IMR-90 (cell line): ENCODE data around the gene ETV7.

Experiments used
- CEBPB ChIP-seq: IDR thresholded peaks from 2 replicates; pipeline ENCODE4 v1.6.1; 2012; ENCODE audit warnings: low read depth, low read length, improper control_type of control experiment
- CTCF ChIP-seq: conservative IDR thresholded peaks from 2 replicates; pipeline ENCODE4 v1.5.1; 2012; ENCODE audit warnings: mild to moderate bottlenecking, low read depth, low read length, improper control_type of control experiment
- FOS ChIP-seq: fragments of 150-350 bp; IDR thresholded peaks from 2 replicates; pipeline ENCODE4 v1.6.1; 2016; ENCODE audit warnings: low read depth, low read length
- MAFK ChIP-seq: IDR thresholded peaks from 2 replicates; pipeline ENCODE4 v1.6.1; 2012; ENCODE audit warnings: low read depth, low read length, improper control_type of control experiment
- MAZ ChIP-seq: IDR thresholded peaks from 2 replicates; pipeline ENCODE4 v1.6.1; 2012; ENCODE audit warnings: low read depth, mild to moderate bottlenecking, low read length, improper control_type of control experiment, moderate library complexity, borderline replicate concordance
- MXI1 ChIP-seq: IDR thresholded peaks from 2 replicates; pipeline ENCODE4 v1.6.1; 2012; ENCODE audit warnings: low read depth, mild to moderate bottlenecking, low read length, moderate library complexity, borderline replicate concordance
- NFE2L2 ChIP-seq: fragments of 150-350 bp; IDR thresholded peaks from 2 replicates; pipeline ENCODE4 v1.6.1; 2016; ENCODE audit warnings: low read depth, mild to moderate bottlenecking, low read length
- POLR2A ChIP-seq: IDR thresholded peaks from 2 replicates; pipeline ENCODE4 v1.6.1; 2012; ENCODE audit warnings: mild to moderate bottlenecking, low read depth, low read length
- RAD21 ChIP-seq: IDR thresholded peaks from 2 replicates; pipeline ENCODE4 v1.6.1; 2012; ENCODE audit warnings: low read length, improper control_type of control experiment
- RCOR1 ChIP-seq: IDR thresholded peaks from 2 replicates; pipeline ENCODE4 v1.6.1; 2012; ENCODE audit warnings: mild to moderate bottlenecking, low read length, improper control_type of control experiment; ENCODE audit not compliant: insufficient replicate concordance
- RFX5 ChIP-seq: IDR thresholded peaks from 2 replicates; pipeline ENCODE4 v1.8.0; 2012; ENCODE audit warnings: low read depth, mild to moderate bottlenecking, low read length, moderate library complexity
- SMC3 ChIP-seq: fragments of 150-350 bp; IDR thresholded peaks from 2 replicates; pipeline ENCODE4 v1.6.1; 2016; ENCODE audit warnings: low read depth, mild to moderate bottlenecking, antibody characterized with exemption, low read length, moderate library complexity
- USF2 ChIP-seq: fragments of 150-350 bp; IDR thresholded peaks from 2 replicates; pipeline ENCODE4 v1.6.1; 2017; ENCODE audit warnings: mild to moderate bottlenecking, antibody characterized with exemption, low read length, low read depth

DNA sequence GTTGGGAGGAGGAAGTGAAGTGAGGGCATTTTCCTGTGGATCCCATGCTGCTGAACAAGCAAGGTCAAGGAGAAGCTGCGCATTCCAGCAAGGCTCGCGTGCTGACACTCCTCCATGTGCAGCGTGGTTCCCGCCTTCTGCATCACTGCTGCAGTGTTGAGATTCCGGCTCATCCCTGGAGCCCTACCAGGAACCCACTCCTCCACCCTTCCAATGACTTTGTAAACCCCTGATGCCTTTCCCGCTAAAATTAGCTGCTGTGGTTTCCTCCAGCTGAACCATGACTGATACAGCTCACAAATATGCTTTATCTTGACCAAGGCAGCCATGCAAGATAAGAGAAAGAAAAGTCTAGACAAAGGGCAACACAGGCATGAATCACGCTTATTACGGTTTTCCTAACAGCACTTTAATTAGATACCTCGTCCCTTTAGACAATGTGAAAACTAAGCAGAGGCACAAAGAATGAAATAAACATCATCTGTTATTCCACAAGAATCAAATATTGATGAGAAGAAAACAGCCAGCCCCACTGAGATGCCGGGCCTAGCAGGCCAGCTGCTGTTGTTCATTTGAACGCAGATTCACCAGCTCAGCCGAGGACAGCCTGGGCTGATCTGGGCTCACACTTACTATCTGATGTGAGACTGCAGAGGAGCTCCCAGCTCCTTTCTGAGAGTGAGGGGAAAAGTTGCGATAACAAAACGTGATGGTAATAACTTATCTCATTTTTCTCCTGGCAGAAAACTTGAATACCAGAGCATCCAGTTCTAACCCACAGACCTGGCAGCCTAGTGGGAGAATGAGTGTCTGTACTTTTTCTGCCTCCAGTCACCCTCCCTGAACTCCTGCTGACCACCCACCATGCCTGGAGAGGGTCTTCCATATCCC is 36.5 kb downstream of the ETV7 start:
- TF ChIP-seq POLR2A: no peak
- TF ChIP-seq CTCF: no peak
- TF ChIP-seq MAFK: no peak
- no peak for TF ChIP-seq RFX5
- no peak for TF ChIP-seq RAD21
- 0 out of 2 replicates have a peak, but pooled peaks have one; percentile 13 for TF ChIP-seq USF2
- TF ChIP-seq SMC3: no peak
- TF ChIP-seq CEBPB: no peak; the same call in 1 of the 2 replicates
- no peak for TF ChIP-seq MAZ
- no peak; the same call in 1 of the 2 replicates for TF ChIP-seq NFE2L2
- TF ChIP-seq FOS: peak; percentile 92
- no peak for TF ChIP-seq RCOR1
- TF ChIP-seq MXI1: peak; percentile 75; the same call in 1 of the 2 replicates
